GM18858 (cell line): ENCODE measurements around the gene ULBP1.
"Not testable (repeated sequence)": the region's sequence is repeated elsewhere in the genome, so short reads cannot be mapped to it uniquely, and the experiment has no call there.

ENCODE experiments used
- ATAC-seq: cut with Tn5 transposase; IDR thresholded peaks from one replicate; pipeline ENCODE4 v1.9.1; 2021; ENCODE audit not compliant: unreplicated experiment

The ULBP1 gene

GRCh38 chr6:150003599-150003998 is 39.9 kb downstream of the ULBP1 start:
- ATAC-seq, result not testable (repeated sequence)

- no peak for ATAC-seq
Observed at GRCh38 chr6:150004101-150004782, 40.5 kb downstream of the ULBP1 start.

- ATAC-seq, result no peak
Observed at GRCh38 chr6:150004783-150005717, 41.3 kb downstream of the ULBP1 start.

- no peak for ATAC-seq
Observed at GRCh38 chr6:150005761-150006651, 42.3 kb downstream of the ULBP1 start.

- ATAC-seq, result peak; percentile 38
Observed at GRCh38 chr6:150006961-150007464, 43.3 kb downstream of the ULBP1 start.

- no peak for ATAC-seq
Observed at GRCh38 chr6:150008588-150008987, 44.8 kb downstream of the ULBP1 start.

GRCh38 chr6:150012846-150013784 is 49.4 kb downstream of the ULBP1 start:
- ATAC-seq, result not testable (repeated sequence)

- not testable (repeated sequence) for ATAC-seq
Observed at GRCh38 chr6:150013785-150014622, 50.3 kb downstream of the ULBP1 start.

GRCh38 chr6:150014623-150015280 is 51.0 kb downstream of the ULBP1 start:
- not testable (repeated sequence) for ATAC-seq

GRCh38 chr6:150015281-150016001 is 51.7 kb downstream of the ULBP1 start:
- ATAC-seq, result not testable (repeated sequence)

GRCh38 chr6:150016324-150017185 is 52.8 kb downstream of the ULBP1 start:
- ATAC-seq, result peak; percentile 42

- ATAC-seq, result not testable (repeated sequence)
Observed at GRCh38 chr6:150017186-150017521, 53.4 kb downstream of the ULBP1 start.

GRCh38 chr6:150018846-150019580 is 55.3 kb downstream of the ULBP1 start:
- no peak for ATAC-seq

GRCh38 chr6:150021870-150022269 is 58.1 kb downstream of the ULBP1 start:
- not testable (repeated sequence) for ATAC-seq
